Measurements from ENCODE around the gene CIROP.

CIROP gene

DNA sequence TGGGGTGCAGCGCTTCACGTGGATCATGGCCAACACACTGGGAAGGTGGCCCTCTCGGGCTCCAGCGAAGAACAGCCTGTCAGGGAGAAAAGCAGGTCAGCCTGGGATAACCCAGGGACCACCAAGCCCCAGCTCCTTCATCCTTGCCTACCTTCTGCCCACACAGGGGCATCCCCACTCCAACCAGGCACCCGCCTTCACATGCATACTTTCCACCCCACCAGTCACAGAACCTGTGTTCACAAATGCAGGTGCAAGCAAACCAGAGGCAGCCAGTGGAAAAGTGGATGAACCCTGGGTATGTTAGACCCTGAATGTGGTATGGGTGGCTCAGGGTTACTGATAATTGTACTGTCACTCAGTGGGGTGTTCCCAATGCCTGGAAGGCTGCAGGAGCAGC lies 26.7 kb upstream of the CIROP start:
- DNase-seq (ENCODE audit: low read depth in 2 of 2), result no peak

- no peak for DNase-seq (ENCODE audit: low read depth in 2 of 2)
These were observed 26.1 kb upstream of the CIROP start for GRCh38 chr14:23130871-23131270.

DNA sequence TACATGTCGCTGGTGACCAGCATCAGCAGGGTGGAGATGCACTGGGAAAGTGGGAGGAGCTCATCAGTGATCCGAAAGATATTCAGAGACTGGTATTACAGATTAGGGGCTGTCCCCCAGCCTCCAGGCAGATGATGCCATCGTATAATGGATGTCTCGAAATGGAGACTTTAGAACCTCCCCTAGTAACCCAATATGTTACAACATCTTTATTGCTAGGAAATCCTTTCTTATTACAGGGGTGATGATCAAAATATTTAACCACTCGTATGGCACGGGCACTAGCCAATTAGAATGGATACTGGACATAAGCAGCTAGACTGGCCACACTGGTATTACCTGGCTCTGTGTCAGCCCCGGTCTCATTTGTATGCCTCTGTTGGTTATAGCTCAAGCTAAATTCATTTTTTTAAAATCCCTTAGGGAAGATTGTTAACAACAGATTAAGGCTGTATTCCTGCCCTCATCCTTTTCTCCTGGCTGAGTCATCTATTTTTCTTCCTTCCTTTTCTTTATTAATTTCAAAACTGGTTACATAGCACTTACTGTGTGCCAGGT lies 25.0 kb upstream of the CIROP start:
- DNase-seq (ENCODE audit: low read depth in 2 of 2), result no peak

DNA sequence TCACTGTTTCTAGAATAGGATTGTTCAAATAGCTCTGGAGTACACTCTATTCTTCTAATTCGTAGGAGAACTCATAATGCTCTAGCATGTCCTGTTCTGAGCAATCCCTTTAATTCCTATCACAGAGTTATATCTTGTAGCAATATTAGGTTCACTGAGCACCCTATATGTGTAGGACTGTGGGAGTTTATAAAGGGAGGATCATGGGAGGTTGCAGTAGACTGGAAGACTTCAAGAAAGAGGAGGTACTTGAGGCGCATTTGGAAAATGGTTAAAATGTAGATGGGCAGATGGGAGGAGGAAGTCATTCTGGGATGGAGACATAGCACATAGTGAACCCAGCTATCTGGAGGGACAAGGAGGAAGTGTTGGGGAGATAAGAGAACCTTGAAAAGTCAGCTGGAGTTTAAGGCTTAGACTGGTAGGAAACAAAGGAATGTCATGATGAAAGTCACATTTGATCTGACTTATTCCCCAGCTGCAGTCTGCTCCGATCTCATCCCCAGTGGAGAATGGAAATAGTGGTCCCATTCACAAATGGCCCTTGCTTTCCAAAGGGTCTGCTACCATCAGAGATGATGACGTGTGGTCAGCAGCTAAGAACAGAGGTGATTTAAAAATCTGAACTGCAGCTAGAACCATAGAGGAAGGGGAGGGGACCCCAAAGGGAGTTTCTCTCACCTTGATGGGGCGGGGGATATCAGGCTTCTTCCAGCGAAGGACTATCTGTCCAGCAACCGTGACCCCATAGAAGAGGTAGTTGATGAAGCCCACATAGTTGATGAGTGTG lies 24.4 kb upstream of the CIROP start:
- no peak for DNase-seq (ENCODE audit: low read depth in 2 of 2)

DNA sequence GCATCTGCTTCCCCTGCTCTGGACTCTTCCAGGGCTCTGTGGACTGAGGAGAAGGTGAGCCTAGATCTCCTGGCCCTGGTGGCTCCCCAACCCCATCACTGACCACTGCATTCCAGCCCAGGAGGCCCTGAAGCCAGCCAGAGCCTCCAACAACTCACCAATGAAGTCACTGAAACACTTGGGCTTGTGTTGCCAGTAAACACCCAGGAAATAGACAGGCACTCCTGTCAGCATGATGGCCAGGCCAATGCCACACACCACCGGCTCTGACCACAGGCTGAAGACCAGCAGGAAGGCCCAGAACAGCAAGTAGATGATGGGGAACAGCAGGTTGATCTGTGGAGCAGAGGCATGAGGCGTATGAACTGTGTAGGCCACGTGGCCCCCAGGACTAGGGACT lies 23.1 kb upstream of the CIROP start:
- no peak for DNase-seq (ENCODE audit: low read depth in 2 of 2)

DNA sequence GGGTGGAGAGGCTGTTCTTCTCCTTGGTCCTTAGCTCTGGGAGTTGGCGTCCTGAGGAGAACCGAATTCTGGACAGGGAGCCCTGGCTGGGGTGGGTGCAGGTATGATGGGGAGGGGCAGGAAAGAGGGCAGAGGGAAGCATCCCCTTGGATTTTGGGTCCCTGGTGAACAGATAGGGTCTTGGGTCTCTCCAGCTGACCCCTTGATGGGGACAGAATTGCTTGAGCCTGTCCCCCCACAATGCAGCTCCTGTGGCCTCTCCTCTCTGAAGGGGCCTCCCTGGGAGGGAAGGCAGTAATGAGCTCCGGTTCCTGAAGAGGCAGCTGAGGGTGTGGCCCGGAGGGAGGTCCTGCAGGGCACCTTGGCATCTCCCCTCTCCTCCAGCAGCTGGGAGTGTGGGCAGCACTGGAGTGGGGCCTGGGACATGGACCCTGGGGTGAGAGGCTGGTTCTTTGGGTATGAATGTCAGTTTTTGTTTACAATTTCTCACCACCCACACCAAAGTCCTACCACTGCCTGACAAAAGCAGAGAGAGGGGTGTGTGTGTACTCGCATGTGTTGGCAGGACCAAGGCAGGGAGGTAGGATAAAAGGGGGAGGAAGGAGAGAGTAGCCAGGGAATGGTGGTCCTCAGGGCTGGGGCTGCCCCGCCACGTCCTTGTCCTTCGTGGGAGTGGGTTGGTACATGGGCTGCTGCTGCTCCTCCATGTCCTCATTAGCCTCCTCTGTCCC lies 21.9 kb upstream of the CIROP start:
- no peak for DNase-seq (ENCODE audit: low read depth in 2 of 2)

DNA sequence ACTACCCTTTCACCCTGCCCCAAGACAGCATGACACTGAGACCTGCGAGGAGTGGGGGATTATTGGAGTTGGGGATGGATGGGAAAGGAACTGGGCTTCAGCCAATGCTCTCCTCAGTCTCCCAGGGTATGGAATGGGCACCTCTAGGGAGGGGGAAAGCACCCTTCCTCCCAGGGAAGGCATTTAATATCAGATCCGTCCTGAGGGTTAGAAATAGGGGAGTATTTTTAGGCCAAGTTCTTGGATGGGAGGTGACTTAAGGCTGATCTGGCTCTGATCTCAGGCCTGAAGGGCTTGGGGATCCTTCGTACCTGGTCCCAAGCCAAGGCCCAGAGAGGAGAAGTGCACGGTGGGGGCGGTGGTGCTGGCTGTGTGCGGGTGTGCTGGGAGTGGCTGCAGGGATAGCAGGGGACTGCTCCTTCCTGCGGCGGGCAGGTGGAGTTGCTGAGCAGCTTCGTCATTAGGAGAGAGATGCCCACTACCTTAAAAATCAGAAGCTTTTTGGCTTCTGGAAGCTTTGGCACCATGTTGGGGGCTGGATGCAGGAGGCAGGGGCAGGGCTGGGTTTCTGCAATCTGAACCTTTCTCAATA lies 21.2 kb upstream of the CIROP start:
- DNase-seq (ENCODE audit: low read depth in 2 of 2), result no peak

DNA sequence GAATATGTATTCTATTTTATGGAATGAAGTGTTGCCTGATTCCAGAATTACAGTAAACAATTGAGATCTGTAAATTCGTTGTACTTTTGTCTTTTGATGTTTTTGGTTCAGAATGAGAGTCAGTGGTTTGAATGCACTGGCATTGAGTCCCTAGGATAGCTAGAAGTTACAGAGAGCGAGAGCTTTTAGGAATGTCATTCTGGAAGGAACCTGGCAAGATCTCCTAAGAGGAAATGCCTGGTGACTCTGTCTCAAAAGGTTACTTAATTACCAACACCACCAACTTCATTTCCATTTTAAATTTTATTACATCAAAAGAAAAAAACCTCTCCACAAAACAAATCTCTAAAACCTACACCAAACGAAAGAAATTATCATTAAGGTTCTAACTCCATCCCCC lies 20.2 kb upstream of the CIROP start:
- DNase-seq (ENCODE audit: low read depth in 2 of 2), result no peak

- no peak for DNase-seq (ENCODE audit: low read depth in 2 of 2)
These were observed 19.7 kb upstream of the CIROP start for GRCh38 chr14:23124337-23124954.

- DNase-seq (ENCODE audit: low read depth in 2 of 2), result no peak
These were observed 18.6 kb upstream of the CIROP start for GRCh38 chr14:23123419-23123818.

GRCh38 chr14:23122086-23122485 lies 17.3 kb upstream of the CIROP start:
- DNase-seq (ENCODE audit: low read depth in 2 of 2), result no peak

DNA sequence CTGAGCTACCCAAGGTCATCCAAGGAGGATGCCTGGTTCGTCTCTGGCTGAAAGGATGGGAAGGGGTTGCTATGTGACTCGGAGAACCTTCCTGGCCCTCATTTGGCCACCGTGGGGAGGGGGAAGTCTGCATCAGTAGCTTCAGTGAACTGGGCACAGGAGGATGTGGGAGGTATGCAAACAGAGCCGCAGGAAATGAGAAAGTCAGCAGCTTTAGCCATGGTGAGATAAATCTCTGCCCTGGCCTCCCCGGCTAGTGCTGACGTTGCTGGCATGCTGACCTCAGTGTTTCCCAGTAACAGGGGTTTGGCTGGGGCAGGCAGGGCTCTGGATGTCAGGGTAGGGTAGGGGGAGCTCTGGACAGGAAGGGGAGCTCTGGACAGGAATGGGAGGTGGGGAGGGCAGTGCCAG lies 16.6 kb upstream of the CIROP start:
- no peak for DNase-seq (ENCODE audit: low read depth in 2 of 2)

DNA sequence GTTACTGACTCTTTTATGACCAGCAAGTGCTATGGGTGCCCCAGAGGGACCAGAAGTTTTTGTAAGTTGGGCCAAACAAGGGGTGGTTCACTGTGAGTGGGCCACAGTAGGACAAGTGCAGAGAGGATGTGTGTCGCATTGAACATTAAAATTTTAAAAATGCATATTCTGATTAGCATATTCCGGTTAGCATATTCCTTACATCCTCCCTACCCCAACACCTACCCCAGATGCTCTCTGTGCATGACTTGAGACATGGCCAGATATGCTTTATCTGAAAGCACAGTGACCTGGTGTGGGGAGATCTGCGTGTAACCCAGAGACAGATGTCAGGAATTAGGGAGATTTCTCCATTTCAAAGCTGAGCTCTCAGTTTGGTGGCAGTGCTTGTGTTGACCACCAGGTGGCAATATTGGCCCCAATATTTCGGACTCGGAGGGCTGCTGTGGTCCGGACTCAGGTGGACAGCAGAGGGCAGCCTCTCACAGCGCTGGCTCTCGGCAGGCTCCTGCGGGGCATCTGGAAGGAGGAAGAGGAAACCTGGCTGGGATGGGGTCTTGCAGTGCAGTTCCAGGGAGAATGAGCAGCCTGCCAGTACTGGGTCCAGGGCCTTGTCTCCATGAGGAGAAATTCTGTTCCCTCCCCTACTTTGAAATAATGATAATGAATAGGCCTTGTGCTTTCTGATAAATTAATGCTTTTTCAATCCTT lies 15.9 kb upstream of the CIROP start:
- DNase-seq (ENCODE audit: low read depth in 2 of 2), result peak; percentile 62 to 76

GRCh38 chr14:23119363-23120327 lies 14.9 kb upstream of the CIROP start:
- DNase-seq (ENCODE audit: low read depth in 2 of 2), result no peak

DNA sequence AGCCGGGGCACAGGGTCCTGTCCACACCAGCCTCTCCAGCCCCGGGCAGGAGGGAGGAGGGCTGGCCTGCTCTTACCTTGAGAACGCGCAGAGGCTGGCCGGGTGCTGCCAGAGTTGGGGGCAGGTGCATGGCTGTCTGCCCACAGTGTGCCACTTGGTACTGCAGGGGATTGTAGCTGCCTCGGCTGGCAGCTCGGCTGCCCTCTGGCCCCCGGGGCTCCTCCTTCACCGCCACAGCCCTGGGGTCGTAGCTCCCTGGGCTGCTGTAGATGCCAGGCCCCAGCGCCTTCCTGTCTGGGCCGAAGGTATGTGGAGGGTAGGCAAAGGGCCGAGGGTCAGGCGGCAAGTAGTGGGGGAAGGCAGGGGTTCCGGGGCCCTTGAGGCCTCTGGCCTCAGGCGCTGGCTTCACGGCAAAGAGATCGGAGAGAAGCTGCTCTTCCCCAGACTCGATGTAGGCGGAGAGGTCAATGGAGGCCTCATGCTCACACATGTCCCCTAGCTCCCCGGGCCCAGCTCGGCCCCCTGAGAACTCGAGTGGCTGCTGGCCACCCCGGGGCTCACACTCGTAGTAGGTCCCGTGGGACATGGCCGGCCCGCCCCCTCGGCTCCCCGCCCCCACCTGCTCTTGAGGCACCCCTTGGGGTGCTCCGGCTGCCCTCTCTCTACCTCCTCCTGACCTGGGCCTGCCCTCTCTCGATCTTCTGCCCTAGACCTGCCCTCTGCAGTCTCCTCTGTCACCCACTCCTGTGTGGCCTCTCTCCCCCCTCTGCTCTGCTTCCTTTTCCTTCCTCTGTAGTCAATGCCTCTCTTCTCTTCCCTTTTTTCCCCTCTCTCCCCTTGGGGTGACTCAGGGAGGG lies 13.9 kb upstream of the CIROP start, which contains the start of gene CEBPE:
Gene CEBPE (minus strand): TSS at position 750 of the 857 bp plus-strand sequence. CDS start 164 bp downstream, at position 586.
- DNase-seq (ENCODE audit: low read depth in 2 of 2), result no peak

- no peak for DNase-seq (ENCODE audit: low read depth in 2 of 2)
These were observed 12.7 kb upstream of the CIROP start for GRCh38 chr14:23117371-23118020.

GRCh38 chr14:23115918-23116317 lies 11.1 kb upstream of the CIROP start:
- DNase-seq (ENCODE audit: low read depth in 2 of 2), result no peak

GRCh38 chr14:23115039-23115731 lies 10.4 kb upstream of the CIROP start:
- no peak for DNase-seq (ENCODE audit: low read depth in 2 of 2)
